ENCODE data around the gene IGFBP4.
"Not testable (repeated sequence)": the region's sequence is repeated elsewhere in the genome, so short reads cannot be mapped to it uniquely, and the experiment has no call there.

IGFBP4 gene

DNA sequence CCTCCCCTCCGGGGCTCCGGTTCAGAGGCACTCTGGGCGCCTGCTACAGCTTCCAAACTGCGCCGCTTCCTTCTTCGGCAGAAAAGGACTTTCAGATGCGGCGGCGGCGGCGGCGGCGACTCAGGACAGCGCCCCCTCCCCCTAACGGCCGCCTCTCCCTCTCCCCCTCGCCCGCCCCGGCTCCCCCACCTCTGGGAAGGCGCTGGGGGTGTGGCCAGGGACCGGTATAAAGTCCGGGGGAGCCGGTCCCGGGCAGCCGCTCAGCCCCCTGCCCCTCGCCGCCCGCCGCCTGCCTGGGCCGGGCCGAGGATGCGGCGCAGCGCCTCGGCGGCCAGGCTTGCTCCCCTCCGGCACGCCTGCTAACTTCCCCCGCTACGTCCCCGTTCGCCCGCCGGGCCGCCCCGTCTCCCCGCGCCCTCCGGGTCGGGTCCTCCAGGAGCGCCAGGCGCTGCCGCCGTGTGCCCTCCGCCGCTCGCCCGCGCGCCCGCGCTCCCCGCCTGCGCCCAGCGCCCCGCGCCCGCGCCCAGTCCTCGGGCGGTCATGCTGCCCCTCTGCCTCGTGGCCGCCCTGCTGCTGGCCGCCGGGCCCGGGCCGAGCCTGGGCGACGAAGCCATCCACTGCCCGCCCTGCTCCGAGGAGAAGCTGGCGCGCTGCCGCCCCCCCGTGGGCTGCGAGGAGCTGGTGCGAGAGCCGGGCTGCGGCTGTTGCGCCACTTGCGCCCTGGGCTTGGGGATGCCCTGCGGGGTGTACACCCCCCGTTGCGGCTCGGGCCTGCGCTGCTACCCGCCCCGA lies at the start of gene IGFBP4:
Gene IGFBP4 (plus strand): TSS at position 255 of the 792 bp plus-strand sequence. CDS start 286 bp downstream, at position 541.
- peak; percentile 69 for DNase-seq

GRCh38 chr17:40399185-40399584 lies 44.1 kb upstream of the IGFBP4 start:
- DNase-seq = peak; percentile 53

- DNase-seq = peak; percentile 41
These were observed 40.6 kb upstream of the IGFBP4 start for GRCh38 chr17:40402668-40403067.

DNA sequence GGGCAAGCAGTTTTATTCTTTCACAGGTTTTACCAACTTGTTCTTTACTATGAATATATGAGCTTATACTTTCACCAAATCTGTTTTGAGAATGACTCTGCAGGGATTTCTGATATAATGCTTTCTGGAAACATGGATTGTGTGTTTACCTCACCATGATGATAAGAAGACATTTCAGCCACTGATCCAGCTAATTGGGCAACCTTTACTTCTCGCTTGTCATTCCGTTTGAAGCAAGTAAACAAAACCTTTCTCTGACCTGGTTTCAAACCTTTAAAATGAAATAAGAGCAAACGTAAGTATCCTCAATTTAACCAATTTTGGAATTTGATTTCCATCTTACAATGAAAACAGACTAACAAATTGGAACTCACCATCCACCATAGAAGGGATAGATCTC lies 39.2 kb upstream of the IGFBP4 start:
- DNase-seq = no peak

- DNase-seq = no peak
These were observed 35.8 kb upstream of the IGFBP4 start for GRCh38 chr17:40407460-40407859.

DNA sequence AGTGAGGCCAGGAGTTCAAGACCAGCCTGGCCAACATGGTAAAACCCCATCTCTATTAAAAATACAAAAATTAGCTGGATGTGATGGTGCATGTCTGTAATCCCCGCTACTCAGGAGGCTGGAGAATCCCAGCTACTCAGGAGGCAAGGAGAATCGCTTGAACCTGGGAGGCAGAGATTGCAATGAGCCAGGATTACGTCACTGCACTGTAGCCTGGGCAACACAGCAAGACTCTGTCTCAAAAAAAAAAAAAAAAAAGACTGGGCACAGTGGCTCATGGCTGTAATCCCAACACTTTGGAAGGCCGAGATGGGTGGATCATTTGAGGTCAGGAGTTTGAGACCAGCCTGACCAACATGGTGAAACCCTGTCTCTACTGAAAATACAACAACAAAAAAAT lies 33.7 kb upstream of the IGFBP4 start:
- not testable (repeated sequence) for DNase-seq

DNA sequence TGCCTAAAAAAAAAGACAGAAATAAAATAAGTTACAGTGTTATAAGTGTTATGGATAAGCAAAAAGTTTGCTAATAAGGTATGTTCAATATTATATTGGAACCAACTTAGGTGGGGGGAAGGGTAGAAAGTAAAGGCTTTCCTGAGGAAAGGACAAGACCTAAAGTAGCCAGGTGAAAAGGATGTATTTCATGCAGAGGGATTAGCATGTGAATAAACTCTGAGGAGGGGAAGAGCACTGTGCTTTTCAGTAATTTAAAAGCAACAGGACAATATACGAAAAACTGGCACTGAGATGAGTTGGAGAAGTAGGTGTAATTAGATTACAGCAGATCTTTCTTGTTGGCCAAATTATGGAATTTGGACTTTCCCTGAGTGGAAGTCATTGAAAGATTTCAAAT lies 33.2 kb upstream of the IGFBP4 start:
- DNase-seq = no peak

GRCh38 chr17:40411821-40412220 lies 31.4 kb upstream of the IGFBP4 start:
- no peak for DNase-seq

GRCh38 chr17:40412880-40413279 lies 30.4 kb upstream of the IGFBP4 start:
- no peak for DNase-seq

- not testable (repeated sequence) for DNase-seq
These were observed 28.9 kb upstream of the IGFBP4 start for GRCh38 chr17:40414312-40414711.

DNA sequence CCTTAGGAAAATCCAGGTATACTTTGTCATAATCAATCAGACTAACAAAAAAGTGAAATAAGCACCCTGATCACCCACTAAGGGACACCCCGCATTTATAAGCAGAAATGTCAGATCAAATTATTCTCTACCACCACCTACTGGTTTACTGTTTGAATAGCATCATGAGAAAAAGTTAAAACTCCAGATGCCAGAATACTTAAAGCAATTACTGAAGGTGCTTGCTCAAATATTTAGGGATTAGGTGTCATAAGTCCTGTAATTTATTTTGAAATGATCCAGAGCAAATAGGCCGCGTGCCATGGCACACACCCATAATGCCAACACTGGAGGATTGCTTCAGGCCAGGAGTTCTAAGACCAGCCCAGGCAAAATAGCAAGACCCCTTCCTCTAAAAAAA lies 27.9 kb upstream of the IGFBP4 start:
- DNase-seq = peak; percentile 76

GRCh38 chr17:40416671-40417070 lies 26.6 kb upstream of the IGFBP4 start:
- no peak for DNase-seq

DNA sequence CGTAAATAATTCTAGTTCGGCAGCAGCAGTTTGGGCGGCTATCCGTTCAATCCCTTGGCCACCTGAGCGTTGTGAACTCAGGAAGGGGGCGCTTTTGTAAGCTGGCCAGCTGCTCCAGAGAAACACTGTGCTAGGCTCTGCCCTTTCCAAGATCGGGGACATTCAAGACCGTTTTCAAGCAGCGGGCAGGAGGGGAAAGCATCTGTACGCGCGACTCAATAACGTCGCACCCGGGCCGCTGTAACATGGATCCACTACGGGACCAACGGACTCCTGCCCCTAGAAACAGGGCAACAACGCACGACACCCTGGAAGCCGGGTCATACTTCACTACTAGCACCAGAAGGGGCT lies 26.0 kb upstream of the IGFBP4 start:
- DNase-seq = no peak

DNA sequence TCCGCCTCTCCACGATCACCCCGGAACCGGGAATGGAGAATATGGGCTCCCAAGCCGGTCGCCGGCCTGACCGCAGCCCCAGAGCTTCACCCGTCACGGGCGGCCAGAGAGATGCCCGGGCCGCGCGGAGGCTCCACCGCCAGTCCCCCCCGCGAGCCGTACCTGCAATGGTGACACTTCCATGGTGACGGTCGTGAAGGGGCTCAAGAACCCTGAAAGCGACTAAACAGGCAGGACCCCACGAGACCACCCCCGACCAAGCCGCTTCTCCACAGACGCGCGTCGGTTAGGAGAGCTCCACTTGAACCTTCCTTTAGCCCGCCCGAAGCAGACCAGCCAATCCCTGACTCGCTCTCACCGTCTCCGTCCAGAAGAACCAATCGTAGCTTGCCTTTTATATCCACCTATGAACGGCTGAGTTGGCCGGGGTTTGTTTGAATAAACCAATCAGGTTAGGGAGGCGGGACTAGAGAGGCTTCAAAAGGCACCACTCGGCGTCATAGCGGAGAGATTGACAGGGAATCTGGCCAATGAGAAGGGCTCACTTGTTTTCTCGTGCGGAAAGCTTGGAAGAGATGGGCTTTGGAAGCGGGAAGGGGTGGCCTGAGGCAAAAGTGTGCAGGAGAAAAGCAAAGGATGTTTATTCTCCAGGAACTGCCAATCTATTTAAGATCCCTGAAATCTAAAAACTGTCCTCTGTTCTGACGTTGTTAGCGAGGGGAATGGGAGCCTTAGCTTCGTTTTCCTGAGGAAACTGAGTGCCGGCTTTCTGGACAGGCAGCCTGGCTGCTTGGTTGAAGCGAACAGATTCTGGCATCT lies 25.4 kb upstream of the IGFBP4 start, which contains the start of gene TOP2A:
Gene TOP2A (minus strand): TSS at position 288 of the 819 bp plus-strand sequence. CDS start 105 bp downstream, at position 183.
- DNase-seq = peak; percentile 100

DNA sequence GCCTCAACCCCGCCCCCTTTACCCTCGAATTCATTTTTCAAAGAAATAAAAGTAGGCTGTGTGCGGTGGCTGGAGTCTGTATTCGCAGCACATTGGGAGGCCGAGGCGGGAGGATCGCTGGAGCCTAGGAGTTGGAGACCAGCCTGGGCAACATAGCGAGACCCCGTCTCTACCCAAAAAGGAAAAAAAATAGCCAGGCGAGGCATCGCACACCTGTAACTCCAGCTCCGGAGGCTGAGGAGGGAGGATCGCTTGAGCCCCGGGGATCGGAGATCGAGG lies 24.9 kb upstream of the IGFBP4 start:
- DNase-seq = no peak

DNA sequence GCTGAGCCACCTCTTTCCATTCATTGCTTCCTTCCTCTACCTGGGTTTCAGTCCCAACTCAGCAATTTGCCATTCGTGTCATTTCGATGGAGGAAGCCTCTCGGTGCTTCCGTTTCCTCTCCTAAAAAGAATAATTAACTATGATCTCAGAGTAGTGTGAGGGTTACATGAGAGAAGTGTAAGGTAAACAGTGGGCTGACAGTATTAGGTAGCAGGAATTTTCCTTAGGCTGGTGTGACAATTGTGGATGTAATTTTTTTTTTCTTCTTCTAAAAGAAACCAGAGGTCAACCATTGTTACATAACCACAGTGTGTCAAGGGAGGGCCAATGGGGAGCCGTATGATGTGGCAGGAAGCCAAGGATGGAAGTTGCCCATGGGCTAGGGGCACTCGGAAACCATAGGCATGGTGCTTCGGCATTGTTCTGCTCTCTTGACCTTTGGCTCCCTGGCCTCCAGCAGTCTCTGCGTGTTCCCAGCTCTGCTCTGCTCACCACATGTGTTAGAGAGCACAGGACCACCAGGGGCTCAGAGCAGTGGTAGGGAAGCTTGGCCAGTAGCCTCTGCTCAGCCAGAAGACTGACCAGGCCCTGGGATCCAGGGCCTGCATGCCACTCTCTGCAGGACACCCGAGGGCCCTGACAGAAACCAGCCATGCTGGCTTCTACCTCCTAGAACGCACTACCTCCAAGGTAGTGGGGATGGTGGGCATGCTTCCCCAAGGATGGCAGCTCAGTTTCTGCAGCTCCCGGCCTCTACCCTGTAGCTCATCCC lies 23.5 kb upstream of the IGFBP4 start:
- no peak for DNase-seq

DNA sequence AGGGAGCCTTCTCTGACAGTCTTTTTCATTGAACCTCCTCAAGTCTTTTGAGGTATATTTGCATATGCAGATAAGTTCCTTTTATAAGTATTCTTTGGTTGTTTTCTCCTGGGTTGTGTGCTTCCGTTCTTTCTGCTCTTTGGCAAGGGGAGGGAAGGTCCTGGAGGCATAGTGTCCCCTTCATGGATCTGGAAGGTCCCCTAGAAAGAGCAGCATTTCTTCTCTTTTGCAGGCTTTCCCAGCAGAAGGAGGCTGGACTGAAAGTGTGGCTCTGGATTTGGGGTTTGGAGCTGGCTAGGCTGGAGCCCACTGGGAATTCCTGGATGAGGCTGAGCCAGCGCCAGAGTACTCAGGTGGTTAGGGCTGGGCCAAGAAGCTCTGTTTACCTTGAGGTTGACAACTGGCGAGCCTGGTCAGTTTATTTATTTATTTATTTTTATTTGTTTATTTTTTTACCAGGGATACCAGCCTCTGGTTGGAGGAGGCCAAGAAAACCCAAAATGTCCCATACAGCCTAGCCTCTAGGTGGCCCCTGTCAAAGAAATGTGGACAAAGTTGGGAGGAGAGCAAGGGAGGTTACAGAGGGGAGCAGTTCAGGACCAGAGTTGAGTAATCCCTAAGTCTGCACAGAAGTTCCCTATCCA lies 20.1 kb upstream of the IGFBP4 start:
- no peak for DNase-seq

GRCh38 chr17:40425741-40426140 lies 17.5 kb upstream of the IGFBP4 start:
- no peak for DNase-seq

GRCh38 chr17:40427002-40427491 lies 16.2 kb upstream of the IGFBP4 start:
- DNase-seq = peak; percentile 36

DNA sequence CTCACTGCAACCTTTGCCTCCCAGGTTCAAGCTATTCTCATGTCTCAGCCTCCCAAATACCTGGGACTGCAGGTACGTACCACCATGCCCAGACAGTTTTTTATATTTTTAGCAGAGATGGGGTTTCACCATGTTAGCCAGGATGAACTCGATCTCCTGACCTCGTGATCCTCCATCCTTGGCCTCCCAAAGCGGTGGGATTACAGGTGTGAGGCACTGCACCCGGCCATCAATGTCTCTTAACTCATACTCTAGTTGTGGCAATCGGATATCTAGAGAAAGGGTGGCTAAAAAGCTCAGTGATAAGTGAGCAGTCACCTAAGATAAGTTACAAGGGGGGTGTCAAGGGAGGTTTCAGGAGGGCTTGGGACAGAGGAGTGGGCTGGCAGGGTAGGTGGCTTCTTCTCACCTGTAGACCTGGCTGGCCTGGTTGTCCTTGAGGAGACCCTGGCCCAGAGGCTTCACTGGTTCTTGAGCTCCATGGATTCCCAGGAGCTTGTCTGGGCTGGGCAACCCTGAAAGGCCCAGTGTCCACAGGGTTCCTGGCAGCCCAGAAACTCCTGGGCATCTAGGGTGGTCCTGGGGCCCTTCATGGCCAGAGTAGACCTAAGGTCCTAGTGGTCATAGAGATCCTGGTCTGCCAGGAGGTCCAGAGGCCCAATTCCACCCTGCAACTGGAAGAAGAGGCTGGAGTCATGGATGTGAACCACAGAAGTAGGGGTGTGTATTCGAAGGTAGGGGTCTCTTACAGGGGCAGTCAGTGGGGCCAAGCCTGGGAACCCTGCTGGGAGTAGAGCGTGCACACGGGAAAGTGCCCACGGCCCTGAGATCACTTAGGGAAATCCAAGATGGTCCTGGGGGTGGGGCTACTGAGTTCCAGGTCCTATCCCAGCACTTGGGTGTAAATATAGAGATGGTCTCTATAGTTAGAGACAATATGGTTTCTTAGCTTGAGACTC lies 12.7 kb upstream of the IGFBP4 start:
- no peak for DNase-seq

DNA sequence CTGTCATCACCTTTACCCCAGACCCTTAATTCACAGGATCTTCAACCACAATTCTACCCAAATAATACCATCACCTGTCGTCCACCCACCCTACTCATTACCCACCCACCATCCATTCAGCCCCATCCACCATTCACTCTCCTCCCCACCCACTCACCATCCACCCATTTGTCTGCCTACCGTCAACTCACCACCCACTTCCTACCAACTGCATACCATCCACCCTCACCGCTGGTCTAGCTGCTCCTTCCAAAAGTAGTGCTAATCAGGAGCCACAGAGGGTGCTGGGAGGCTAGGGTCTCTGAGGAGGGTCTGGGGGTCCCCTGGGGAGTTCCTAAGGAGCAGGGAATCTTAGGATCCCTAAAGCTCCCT lies 12.0 kb upstream of the IGFBP4 start:
- no peak for DNase-seq
